Measurements from ENCODE around the gene SLC45A2.
"Not testable (repeated sequence)": the region's sequence is repeated elsewhere in the genome, so short reads cannot be mapped to it uniquely, and the experiment has no call there.

SLC45A2 gene, protein sequence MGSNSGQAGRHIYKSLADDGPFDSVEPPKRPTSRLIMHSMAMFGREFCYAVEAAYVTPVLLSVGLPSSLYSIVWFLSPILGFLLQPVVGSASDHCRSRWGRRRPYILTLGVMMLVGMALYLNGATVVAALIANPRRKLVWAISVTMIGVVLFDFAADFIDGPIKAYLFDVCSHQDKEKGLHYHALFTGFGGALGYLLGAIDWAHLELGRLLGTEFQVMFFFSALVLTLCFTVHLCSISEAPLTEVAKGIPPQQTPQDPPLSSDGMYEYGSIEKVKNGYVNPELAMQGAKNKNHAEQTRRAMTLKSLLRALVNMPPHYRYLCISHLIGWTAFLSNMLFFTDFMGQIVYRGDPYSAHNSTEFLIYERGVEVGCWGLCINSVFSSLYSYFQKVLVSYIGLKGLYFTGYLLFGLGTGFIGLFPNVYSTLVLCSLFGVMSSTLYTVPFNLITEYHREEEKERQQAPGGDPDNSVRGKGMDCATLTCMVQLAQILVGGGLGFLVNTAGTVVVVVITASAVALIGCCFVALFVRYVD

DNA sequence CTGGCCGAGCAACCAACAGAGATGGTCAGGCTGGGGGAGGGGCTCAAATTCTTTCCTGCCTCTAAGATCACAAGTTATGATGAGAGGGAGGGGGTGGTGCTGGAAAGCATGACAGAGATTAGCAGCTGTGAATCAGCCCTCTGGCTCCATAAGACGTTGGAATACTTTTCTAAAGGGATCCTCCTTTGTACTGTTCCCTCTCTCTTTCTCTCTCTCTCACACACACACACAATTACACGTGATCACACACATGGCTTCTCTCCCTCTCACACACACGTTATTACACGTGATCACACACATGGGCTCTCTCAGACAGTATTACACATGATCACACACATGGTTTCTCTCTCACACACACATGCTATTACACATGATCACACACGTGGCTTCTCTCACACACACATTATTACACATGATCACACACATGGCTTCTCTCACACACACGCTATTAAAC, at the start of gene SLC45A2:
Gene SLC45A2 (minus strand): TSS at position 23 of the 454 bp plus-strand sequence. CDS start 110 bp downstream, outside the sequence.
- no peak for DNase-seq

DNA sequence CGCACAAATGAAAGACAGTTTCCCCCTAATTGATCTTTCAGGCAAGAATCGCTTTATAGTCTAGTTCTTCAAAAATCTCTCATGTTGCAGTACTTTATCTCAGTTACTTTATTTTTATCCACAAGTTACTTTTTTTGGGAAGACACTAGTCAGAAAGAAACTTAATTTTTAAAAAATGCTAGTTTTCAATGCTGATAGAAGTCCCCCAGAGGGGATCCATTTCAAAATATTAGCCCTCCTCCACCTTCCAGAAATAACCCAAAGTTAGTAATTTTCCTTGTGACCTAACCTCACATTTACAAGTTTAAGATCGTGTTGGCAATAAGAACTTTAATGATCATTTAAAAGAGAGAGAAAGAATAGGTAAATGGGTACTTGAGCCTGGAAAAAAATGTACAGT, 47.5 kb upstream of the SLC45A2 start:
- no peak for DNase-seq

DNA sequence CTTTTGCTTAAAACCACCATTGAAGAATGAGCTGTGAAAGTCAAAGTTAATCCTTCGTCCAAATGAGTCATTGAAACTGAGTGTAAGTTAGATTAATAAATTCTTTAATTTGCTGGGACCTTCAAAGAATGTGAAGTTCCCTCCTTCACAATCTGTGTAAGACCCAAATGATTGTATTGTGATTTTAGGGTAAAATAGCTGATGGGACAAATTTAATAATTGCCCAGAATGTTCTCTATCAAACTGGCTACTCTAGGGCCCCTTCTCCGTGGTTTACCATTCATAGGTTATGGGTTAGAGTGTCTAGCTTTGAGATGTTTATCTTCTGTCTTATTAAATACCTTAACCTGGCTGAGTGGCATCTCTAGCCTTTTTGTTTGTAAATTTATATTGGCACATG, 46.6 kb upstream of the SLC45A2 start:
- DNase-seq: no peak

DNA sequence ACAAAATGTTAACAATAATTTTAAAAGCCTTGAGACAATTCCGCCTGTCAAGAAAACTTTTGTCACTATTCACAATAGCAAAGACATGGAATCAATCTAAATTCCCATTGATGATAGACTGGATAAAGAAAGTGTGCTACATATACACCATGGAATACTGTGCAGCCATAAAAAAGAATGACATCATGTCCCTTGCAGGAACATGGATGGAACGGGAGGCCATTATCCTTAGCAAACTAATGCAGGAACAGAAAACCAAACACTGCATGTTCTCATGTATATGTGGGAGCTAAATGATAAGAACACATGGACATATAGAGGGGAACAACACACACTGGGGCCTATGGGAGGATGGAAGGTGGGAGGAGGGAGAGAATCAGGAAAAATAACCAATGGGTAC, 46.1 kb upstream of the SLC45A2 start:
- not testable (repeated sequence) for DNase-seq

DNA sequence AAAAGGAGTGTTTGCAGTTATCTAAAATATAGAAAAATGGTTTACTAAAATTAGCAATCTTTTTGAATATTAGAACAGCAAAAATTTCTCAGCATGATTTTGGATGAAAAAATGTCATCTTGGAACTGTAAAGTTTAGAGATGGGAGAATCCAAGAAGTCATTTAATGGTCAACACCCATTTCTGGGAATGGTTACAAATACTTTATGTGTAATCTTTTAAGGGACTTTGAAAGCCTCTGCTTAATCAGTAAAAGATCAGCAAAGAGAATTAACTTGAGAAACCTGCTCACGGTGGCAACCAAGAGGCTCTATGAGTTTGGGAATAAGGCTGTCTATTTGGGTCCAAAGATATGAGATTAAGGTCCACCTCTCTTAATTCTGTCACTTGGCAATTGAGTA, 45.6 kb upstream of the SLC45A2 start:
- DNase-seq: no peak

DNA sequence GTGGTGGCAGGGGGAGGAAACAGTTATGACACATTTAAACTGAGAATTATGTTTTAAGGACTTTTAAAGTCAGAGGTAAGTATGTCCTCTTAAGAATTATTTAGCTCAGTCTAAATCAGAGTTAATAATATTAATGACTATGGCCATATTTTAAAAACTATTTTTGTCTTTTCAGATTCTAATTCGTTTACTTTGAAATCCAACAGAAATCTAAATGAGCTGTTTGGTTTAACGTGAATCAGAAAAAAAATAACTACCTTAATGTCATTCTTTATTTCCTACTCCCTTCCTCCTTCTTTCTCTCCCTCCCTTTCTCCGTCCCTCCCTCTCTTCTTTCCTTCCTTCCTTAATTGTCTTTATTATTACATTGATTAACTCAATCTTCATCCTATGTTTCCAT, 43.9 kb upstream of the SLC45A2 start:
- DNase-seq: no peak

DNA sequence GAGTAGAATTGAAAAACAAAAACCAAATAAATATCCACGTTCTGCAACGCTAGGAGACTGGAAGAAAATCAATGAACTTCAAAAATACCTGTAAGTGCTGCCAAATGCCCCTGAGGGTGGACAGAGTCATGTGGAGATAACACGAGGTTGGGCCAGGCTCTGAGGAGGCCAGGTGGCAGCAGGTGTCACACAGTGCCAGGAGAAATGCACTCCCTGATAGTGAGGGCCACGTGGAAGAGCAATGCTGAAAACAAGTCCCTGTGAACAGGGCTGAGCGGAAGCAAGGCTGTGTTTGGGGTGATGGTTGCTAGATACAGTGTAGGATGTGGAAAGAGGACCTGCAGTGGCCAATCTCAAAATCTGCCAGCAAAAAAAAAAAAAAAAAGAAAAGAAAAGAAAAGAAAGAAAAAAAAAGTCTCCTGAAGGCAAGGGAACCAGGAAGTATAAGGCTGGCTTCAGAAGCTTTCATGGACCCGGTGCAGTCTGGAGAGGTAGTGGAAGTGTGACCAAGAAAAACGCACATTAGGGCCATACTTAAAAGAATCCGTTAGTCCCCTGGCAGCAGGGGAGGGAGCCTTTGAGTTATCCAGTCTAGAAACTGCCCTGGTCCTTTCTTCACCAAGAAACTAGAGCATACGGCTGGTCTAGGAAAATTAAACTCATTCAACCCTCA, 41.7 kb upstream of the SLC45A2 start:
- DNase-seq: no peak

DNA sequence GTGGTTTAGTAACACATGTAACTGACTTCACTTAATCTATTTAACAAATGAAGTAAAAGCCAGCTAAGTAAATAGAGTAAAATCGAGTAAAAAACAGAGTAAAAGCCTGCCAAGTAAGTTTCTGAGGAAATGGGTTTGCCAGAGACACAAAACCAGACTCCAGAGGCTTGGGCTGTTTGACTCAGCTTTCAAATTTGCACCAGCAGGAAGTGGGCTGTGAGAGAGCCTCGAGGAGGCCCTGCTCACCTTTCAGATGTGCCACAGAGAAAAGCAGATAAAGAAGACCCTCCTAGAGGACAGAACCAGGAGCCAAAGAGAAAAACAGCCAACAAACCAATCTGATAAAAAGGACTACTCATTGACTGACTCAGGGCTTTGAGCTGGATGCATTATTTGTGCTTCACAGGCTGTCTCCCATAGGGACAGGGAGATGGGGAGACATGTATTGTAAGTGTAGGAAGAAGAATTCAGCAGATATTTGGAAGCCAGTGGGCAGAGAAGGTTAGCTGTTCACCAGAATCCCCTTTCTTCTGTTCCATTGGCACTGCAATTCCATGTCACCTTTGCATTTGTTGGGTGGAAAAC, 37.7 kb upstream of the SLC45A2 start:
- no peak for DNase-seq

DNA sequence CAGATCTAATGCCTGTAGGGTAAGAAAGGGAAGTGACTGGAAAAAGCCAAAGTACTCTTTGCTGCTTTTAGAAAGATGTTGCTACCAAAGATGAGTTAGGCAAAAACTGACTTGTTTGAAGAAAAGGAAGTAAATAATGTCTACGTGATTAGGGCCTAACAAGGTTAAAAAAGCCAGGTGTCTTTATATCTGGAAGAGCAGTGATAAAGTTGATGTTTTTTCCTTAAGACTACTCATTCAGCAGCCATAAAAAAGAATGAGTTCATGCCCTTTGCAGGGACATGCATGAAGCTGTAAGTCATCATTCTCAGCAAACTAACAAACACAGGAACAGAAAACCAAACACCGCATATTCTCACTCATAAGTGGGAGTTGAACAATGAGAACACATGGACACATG, 36.8 kb upstream of the SLC45A2 start:
- DNase-seq: no peak

DNA sequence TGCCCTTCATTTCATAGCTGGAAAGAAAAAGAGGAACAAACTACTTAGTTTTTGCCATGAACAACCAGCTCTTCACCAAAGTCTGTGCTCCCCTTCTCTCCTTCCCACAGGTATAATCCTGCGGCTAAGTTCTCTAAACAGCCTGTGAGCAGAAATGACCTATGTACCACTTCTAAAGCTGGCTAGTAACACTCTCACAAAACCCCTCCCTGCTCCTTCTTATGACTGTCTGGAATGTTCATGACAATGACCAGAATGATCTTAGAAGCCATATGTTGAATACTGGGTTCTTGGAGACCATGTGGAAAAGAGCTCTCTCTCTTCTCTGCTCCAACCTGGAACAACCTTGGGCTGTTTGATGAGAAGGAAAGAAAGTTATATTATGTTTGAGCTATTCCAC, 36.2 kb upstream of the SLC45A2 start:
- DNase-seq: no peak

DNA sequence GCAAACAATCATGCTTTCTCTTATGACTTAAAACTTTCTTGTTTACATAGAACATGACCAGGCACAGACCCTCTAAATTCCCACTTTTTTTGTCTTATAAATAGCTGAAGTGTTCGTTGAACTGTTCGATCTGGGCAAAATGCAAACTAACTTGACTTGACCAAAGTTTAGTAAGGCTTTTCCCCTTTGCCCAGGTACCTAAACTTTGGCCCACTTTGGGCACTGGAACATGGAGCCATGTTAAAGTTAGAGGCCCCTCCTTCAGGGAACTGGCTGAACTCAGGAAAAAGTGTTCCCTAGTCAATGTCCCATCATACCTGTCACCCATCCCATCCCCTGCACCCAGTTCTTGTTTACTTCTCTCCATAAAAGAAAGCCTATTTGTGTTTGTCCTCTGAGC, 32.8 kb upstream of the SLC45A2 start:
- no peak for DNase-seq

DNA sequence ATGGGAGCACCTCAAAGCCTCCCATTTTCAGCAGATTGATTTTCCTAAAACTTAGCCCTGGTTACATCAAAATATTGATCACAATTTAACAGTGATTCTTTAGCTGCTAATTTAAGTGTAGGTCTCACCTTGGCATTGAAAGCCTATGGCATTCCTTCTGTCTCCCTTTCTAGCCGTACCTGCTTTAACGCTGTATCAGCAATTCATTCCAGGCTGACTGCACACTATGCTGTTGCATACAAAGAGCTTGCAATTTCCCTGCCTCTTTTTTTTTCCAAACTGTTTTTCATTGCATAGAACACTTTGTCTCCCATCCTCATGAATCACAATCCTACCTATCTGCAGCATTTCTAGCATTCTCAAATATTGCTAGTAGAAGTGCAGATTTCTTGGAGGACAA, 32.3 kb upstream of the SLC45A2 start:
- no peak for DNase-seq

DNA sequence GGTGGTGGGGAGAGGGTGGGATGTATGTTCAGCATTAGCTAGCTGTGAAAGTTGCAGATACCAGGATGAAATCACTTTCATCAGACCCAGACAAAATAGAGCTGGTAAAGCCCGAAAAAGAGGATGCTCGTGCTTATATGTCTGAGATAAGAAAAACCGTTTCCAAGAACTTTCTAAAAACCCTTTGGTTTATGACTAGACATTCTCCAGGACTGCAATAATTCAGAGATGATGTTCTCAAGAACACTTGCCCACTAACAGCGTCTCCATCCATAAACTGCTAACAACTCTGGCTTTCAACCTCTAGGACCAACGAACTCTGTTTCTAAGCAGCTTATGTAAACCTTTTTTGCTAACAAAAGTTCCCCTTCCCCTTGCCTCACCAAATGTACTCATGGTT, 31.7 kb upstream of the SLC45A2 start:
- DNase-seq: no peak

DNA sequence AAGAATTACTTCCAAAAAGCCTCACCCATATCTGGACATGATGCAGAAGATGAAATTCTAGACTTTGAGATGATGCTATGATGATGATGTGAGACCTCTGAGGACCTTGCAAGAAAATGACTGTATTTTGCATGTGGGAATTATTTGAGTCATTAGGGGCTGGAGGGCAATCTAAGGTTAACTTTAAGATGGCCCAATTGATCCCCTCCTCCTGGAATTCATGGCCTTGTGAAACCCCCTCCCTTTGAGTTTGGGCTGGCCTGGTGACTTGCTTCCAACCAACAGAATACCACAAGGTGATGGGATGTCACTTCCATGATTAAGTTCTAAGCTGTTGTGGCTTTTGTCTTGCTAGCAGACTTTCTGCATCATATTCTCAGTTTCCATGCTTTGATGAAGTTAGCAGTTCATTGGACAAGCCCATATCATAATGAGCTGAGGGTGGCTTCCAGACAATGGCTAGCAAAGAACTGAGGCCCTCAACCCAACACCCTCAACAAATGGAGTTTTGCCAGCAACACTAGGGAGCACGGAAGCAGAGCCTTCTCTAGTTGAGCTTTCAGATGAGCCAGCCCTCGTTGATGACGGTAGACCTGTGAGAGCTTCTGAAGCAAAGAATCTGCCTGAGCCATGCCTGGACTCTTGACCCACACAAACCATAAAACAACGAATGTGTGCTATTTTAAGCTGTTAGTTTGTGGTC, 30.8 kb upstream of the SLC45A2 start:
- DNase-seq: no peak

DNA sequence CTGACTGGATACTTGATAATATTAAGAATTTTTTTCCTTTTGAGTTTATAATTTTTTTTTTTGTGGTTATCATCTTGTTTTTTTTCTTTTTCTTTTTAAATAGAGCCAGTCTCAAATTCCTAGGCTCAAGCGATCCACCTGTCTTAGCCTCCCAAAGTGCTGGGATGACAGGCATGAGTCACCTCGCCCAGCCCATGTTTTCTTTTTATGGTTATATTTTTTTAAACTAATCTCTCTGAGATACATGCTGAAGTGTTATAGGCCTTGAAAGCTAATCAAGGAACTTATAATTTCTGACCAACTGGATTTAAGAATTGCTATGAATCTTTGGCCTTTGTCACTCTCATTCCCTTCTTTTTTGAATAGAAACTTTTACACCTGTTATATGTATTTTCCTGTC, 30.1 kb upstream of the SLC45A2 start:
- DNase-seq: no peak

DNA sequence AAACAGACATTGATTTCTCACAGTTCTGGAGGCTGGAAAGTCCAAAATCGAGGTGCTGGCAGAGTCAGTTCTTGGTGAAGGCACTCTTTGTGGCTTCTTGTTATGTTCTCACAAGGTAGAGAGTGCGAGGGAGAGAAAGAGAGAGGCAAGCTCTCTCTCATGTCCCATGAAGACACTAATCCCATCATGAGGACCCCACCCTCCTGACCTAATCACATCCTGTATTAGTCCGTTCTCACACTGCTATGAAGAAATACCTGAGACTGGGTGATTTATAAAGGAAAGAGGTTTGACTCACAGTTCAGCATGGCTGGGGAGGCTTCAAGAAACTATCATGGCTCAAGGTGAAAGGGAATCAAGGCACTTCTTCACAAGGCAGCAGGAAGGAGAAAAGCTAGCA, 29.1 kb upstream of the SLC45A2 start:
- no peak for DNase-seq

DNA sequence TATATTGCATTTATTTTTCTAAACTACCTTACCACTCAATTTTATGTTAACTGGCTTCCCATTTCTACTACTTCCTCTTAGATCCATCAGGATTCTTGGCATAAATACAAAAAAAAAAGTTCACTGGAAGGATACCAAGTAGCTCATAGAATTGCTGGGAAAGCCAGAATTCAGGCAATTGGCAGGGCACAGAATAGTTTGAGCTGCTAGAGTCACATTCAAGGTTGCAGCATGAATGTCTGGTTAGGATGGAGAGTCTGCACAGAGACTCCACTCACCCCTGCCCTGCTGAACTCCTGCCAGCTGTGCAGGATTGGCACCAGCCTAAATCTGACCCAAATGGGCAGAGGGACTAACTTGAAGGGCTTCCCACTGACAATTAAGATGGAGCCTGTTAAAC, 28.3 kb upstream of the SLC45A2 start:
- no peak for DNase-seq

DNA sequence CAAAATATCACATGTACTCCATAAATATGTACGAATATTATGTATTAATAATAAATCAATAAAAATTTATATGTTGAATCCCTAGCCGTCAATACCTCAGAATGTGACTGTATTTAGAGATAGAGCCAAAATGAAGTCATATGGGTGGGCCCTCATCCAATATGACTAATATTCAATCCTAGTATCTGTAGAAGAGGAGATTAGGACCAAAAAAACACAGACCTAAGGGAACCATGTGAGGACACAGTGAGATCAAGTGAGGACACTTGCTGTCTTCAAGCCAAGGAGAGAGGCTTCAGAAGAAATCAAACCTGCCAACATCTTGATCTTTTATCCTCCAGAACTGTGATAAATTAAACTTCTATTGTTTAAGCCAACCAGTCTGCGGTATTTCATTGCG, 27.0 kb upstream of the SLC45A2 start:
- no peak for DNase-seq

DNA sequence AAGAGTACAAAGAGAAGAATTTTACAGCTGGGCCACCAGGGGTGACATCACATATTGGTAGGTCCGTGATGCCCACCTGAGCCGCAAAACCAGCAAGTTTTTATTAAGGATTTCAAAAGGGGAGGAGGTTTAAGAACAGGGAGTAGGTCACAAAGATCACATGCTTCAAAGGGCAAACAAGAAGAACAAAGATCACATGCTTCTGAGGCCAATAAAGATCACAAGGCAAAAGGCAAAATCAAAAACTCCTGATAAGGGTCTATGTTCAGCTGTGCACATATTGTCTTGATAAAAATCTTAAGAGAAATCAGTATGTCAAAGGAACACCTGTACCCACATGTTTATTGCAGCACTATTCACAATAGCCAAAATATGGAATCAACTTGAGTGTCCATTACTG, 25.7 kb upstream of the SLC45A2 start:
- not testable (repeated sequence) for DNase-seq

DNA sequence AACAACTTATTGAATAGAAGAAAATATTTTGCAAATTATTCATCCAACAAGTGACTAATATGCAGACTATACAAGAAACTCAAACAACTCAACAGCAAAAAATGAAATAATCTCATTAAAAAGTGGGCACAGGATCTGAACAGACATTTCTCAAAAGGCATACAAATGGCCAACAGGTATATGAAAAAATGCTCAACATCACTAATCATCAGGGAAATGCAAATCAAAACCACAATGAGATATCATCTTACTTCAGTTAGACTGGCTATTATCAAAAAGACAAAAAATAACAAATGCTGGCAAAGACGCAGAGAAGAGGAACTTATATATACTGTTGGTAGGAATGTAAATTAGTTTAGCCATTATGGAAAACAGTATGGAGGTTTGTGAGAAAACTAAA, 25.1 kb upstream of the SLC45A2 start:
- no peak for DNase-seq

DNA sequence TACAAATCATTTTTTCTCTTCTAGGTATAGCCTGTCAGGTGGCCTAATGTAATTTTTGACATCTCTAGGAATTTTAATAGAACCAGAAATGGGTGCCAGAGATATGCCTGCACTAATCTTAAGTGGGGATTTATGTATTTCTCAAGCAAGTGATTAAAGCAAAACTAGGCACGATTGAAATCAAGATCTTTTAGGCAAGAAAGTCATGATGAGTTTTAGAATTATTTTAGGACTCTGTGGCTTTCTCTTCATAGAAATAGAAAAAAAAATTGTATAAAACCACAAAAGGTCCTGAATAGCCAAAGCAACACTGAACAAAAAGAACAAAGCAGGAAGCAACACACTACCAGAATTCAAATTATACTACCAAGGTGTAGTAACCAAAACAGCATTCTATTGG, 24.3 kb upstream of the SLC45A2 start:
- no peak for DNase-seq

DNA sequence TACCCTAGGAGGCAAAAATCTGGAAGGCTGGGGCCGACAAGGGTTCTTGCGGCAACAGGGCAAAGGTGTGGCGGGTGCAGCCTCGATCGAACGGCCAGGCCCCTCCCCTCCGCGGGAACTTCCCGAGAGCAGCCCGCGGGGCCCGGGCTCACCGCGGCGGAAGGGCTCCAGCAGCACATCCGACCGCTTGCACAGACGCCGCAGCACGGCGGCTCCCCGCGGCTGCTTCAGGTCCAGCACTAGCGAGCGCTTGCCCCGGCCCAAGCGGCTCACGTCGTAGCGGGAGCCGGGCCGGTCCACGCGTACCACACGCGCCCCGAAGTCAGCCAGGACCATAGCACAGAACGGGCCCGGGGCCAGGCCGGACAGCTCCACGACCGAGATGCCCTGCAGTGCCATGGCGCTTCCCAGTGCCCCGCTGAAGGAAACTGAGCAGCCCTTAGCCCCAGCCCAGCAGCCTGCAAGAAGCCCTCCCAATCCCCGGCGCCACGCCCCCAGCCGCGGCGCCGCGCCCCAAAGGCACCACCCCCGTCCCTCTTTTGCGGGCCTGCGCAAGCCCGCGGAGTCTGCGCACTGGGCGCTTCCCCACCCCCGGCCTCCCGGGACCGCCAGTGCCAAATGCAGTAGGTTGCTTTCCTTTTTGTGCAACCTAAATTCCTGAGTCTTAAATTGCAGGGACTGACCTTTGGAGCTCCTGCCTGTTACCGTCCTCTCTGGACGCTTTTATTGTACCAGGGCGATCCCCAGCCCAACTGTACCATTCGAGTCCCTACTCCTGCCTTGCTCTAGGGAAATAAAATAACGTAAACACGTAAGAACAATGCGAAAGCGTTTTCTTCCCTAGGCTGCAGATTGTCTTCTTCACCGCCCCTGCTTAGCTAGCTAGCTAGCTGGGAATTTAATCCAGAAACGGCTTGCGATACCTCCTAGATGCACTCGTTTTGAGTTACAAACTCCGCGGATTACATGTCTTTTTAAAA, 23.4 kb upstream of the SLC45A2 start, which contains the start of gene AMACR:
Gene AMACR (minus strand): TSS at position 430 of the 980 bp plus-strand sequence. CDS start 31 bp downstream, at position 399.
- peak; percentile 93 for DNase-seq

Data from 8988T (cell line).